ENCODE data around the gene CINP. TPM values are rescaled to one million over a fixed set of nuclear protein-coding genes. Genes with fewer than 3 reads are reported as not detected.

Gene CINP
- total and polyA plus RNA-seq, 2 of the 13 experiments (the other 11 are each of a cell fraction or from before 2014, with no cell fraction given), result 32.8 to 42.8 TPM

GRCh38 chr14:102362545-102363181, at the start of gene CINP, which contains the start of gene TECPR2 (continued):
- TF ChIP-seq KLF6 (CRISPR knock-in tag; IDR thresholded peaks at IDR 0.05) (peak; percentile 57; the same call in 1 of the 2 replicates), ATF7 (IDR thresholded peaks at IDR 0.05) (no peak), ATF7 (CRISPR knock-in tag; IDR thresholded peaks at IDR 0.05) (no peak), HOXA5 (CRISPR knock-in tag; IDR thresholded peaks at IDR 0.05) (peak; percentile 58), PAX8 (CRISPR knock-in tag; IDR thresholded peaks at IDR 0.05; ENCODE audit: borderline replicate concordance) (no peak), GLMP (CRISPR knock-in tag; IDR thresholded peaks at IDR 0.05; ENCODE audit: borderline replicate concordance) (no peak), AHR (CRISPR knock-in tag; IDR thresholded peaks at IDR 0.05) (no peak), ZSCAN5A (CRISPR knock-in tag; IDR thresholded peaks at IDR 0.05; ENCODE audit: borderline replicate concordance) (no peak), GRHL1 (CRISPR knock-in tag; conservative IDR thresholded peaks at IDR 0.05) (no peak), ZNF280D (CRISPR knock-in tag; IDR thresholded peaks at IDR 0.05) (peak; percentile 69; the same call in 1 of the 2 replicates), SP2 (CRISPR knock-in tag; IDR thresholded peaks at IDR 0.05) (peak; percentile 79), MAFK (conservative IDR thresholded peaks at IDR 0.05 in 1 of 2, IDR thresholded peaks at IDR 0.05 in 1 of 2; ENCODE audit: low read length in 2 of 2) (no peak), CENPT (CRISPR knock-in tag; IDR thresholded peaks at IDR 0.05; ENCODE audit: low read depth) (no peak), ZNF552 (CRISPR knock-in tag; IDR thresholded peaks at IDR 0.05; ENCODE audit: borderline replicate concordance) (no peak), NFE2L1 (CRISPR knock-in tag; IDR thresholded peaks at IDR 0.05; ENCODE audit: borderline replicate concordance) (no peak), SIX1 (CRISPR knock-in tag; IDR thresholded peaks at IDR 0.05; ENCODE audit: borderline replicate concordance) (no peak), MTA3 (CRISPR knock-in tag; IDR thresholded peaks at IDR 0.05) (no peak), KDM6A (CRISPR knock-in tag; IDR thresholded peaks at IDR 0.05; ENCODE audit: low read depth) (no peak), TEF (CRISPR knock-in tag; IDR thresholded peaks at IDR 0.05) (no peak; the same call in 1 of the 2 replicates), SATB2 (CRISPR knock-in tag; IDR thresholded peaks at IDR 0.05) (no peak), SOX6 (IDR thresholded peaks at IDR 0.05) (no peak), SOX6 (CRISPR knock-in tag; IDR thresholded peaks at IDR 0.05) (peak; percentile 8; the same call in 1 of the 2 replicates), TAF1 (CRISPR knock-in tag; IDR thresholded peaks at IDR 0.05) (peak; percentile 72)
